IMR-90 (cell line): Measurements from ENCODE around the gene DYNLRB2. TPM values are rescaled to one million over a fixed set of nuclear protein-coding genes. Genes with fewer than 3 reads are reported as not detected.

Experiments used
- ATAC-seq: fragments of 200-7000 bp; cut with Tn5 transposase; 2 replicates; pipeline ENCODE4 v1.9.1; 2020; ENCODE audit warnings: low read depth, mild to moderate bottlenecking, moderate library complexity
- BruUV-seq: library from RNA; stranded (reverse); fragments of 400-500 nt; replicated peaks from 2 replicates; lab custom pipeline; 2021; lab: Mats Ljungman, UMichigan
- CTCF ChIA-PET: fragments of 300-600 bp; formaldehyde crosslinking; extraction: SDS; loops from one replicate; lab custom pipeline; 2021; ENCODE audit warnings: antibody characterized with exemption; lab: Yijun Ruan, JAX
- POLR2A ChIA-PET: fragments of 300-600 bp; sonication (Branson Sonifier 250); formaldehyde crosslinking; loops from one replicate; lab custom pipeline; 2022; ENCODE audit warnings: antibody characterized with exemption; ENCODE audit not compliant: unreplicated experiment; lab: Charles Lee
- DNase-seq: peaks from one replicate; pipeline ENCODE4 v3.0.0; 2013
- H2AFZ ChIP-seq: replicated peaks from 2 replicates; pipeline ENCODE3; 2013; ENCODE audit warnings: low read length, mild to moderate bottlenecking; ENCODE audit not compliant: poor library complexity
- H2AK5ac ChIP-seq: 2 replicates; pipeline ENCODE4 v1.6.1; 2013; ENCODE audit warnings: low read depth, low read length, inconsistent platforms
- H2AK9ac ChIP-seq: replicated peaks from 2 replicates; pipeline ENCODE3; 2013; ENCODE audit warnings: mild to moderate bottlenecking, low read depth, low read length, moderate library complexity; ENCODE audit not compliant: poor library complexity
- H2BK120ac ChIP-seq: 2 replicates; pipeline ENCODE4 v1.6.1; 2013; ENCODE audit warnings: low read depth, low read length, inconsistent platforms
- H2BK15ac ChIP-seq: 3 replicates; pipeline ENCODE4 v1.6.1; 2013; ENCODE audit warnings: low read depth, low read length, inconsistent platforms
- H2BK20ac ChIP-seq: 2 replicates; pipeline ENCODE4 v1.6.1; 2013; ENCODE audit warnings: low read depth, mild to moderate bottlenecking, inconsistent platforms, low read length, moderate library complexity
- H2BK5ac ChIP-seq: 2 replicates; pipeline ENCODE4 v1.6.1; 2013; ENCODE audit warnings: mild to moderate bottlenecking, low read depth, low read length, inconsistent platforms; ENCODE audit not compliant: poor library complexity, severe bottlenecking
- H3K14ac ChIP-seq: replicated peaks from 2 replicates; pipeline ENCODE4 v1.6.1; 2013; ENCODE audit warnings: low read depth, low read length, inconsistent platforms
- H3K18ac ChIP-seq: 2 replicates; pipeline ENCODE4 v1.6.1; 2013; ENCODE audit warnings: low read depth, low read length, control low read depth
- H3K23ac ChIP-seq: 2 replicates; pipeline ENCODE4 v1.6.1; 2013; ENCODE audit warnings: low read depth, low read length, inconsistent platforms
- H3K27ac ChIP-seq: 2 replicates; pipeline ENCODE4 v1.5.1; 2013; ENCODE audit warnings: mild to moderate bottlenecking, control low read depth, low read length; ENCODE audit not compliant: insufficient read depth
- H3K27me3 ChIP-seq: 2 replicates; pipeline ENCODE4 v1.6.1; 2013; ENCODE audit warnings: low read length; ENCODE audit not compliant: control insufficient read depth, insufficient read depth
- H3K36me3 ChIP-seq: 2 replicates; pipeline ENCODE4 v1.6.1; 2013; ENCODE audit warnings: low read length, mixed read lengths; ENCODE audit not compliant: control insufficient read depth, insufficient read depth
- H3K4ac ChIP-seq: 2 replicates; pipeline ENCODE4 v1.6.1; 2013; ENCODE audit warnings: low read depth, low read length, inconsistent platforms
- H3K4me1 ChIP-seq: 2 replicates; pipeline ENCODE4 v1.6.1; 2013; ENCODE audit warnings: low read length, mixed read lengths; ENCODE audit not compliant: control insufficient read depth, insufficient read depth
- H3K4me2 ChIP-seq: 2 replicates; pipeline ENCODE4 v1.6.1; 2013; ENCODE audit warnings: low read depth, mild to moderate bottlenecking, control low read depth, low read length, moderate library complexity
- H3K4me3 ChIP-seq: 2 replicates; pipeline ENCODE4 v1.5.1; 2013; ENCODE audit warnings: low read depth, mild to moderate bottlenecking, control low read depth, low read length, moderate library complexity; ENCODE audit not compliant: insufficient read depth
- H3K56ac ChIP-seq: 2 replicates; pipeline ENCODE4 v1.6.1; 2013; ENCODE audit warnings: low read length, inconsistent platforms; ENCODE audit not compliant: insufficient read depth; ENCODE audit errors: extremely low read depth
- H3K79me1 ChIP-seq, 2 experiments: 2 replicates each; pipeline ENCODE4 v1.6.1; 2013; ENCODE audit warnings: low read length in 2 of 2, inconsistent platforms in 1 of 2, low read depth in 1 of 2
- H3K9ac ChIP-seq: 2 replicates; pipeline ENCODE4 v1.6.1; 2013; ENCODE audit warnings: low read depth, low read length, control low read depth
- H3K9me1 ChIP-seq: 2 replicates; pipeline ENCODE4 v1.6.1; 2013; ENCODE audit warnings: low read length, inconsistent platforms; ENCODE audit not compliant: insufficient read depth
- H3K9me3 ChIP-seq: 2 replicates; pipeline ENCODE4 v1.6.1; 2013; ENCODE audit warnings: low read length; ENCODE audit not compliant: control insufficient read depth, insufficient read depth
- H4K20me1 ChIP-seq: 2 replicates; pipeline ENCODE4 v1.6.1; 2013; ENCODE audit warnings: low read length, inconsistent platforms; ENCODE audit not compliant: insufficient read depth
- H4K5ac ChIP-seq: 2 replicates; pipeline ENCODE4 v1.6.1; 2013; ENCODE audit warnings: mild to moderate bottlenecking, low read depth, low read length, control low read depth
- H4K8ac ChIP-seq, 2 experiments: 2 replicates each; pipeline ENCODE4 v1.6.1; 2013; ENCODE audit warnings: low read depth in 2 of 2, low read length in 2 of 2, control low read depth in 1 of 2, inconsistent platforms in 1 of 2
- H4K91ac ChIP-seq: 2 replicates; pipeline ENCODE4 v1.6.1; 2013; ENCODE audit warnings: low read depth, low read length, inconsistent platforms; ENCODE audit not compliant: insufficient read depth
- BHLHE40 ChIP-seq: fragments of 150-350 bp; IDR thresholded peaks from 2 replicates; pipeline ENCODE4 v1.6.1; 2016; ENCODE audit warnings: mild to moderate bottlenecking, low read depth, low read length
- CEBPB ChIP-seq: IDR thresholded peaks from 2 replicates; pipeline ENCODE4 v1.6.1; 2012; ENCODE audit warnings: low read depth, low read length, improper control_type of control experiment
- CHD1 ChIP-seq: IDR thresholded peaks from 2 replicates; pipeline ENCODE4 v1.6.1; 2012; ENCODE audit warnings: low read depth, low read length, improper control_type of control experiment
- CTCF ChIP-seq: conservative IDR thresholded peaks from 2 replicates; pipeline ENCODE4 v1.5.1; 2012; ENCODE audit warnings: mild to moderate bottlenecking, low read depth, low read length, improper control_type of control experiment
- ELK1 ChIP-seq: fragments of 150-350 bp; IDR thresholded peaks from 2 replicates; pipeline ENCODE4 v1.6.1; 2016; ENCODE audit warnings: low read depth, mild to moderate bottlenecking, low read length, moderate library complexity, borderline replicate concordance
- FOS ChIP-seq: fragments of 150-350 bp; IDR thresholded peaks from 2 replicates; pipeline ENCODE4 v1.6.1; 2016; ENCODE audit warnings: low read depth, low read length
- MAFK ChIP-seq: IDR thresholded peaks from 2 replicates; pipeline ENCODE4 v1.6.1; 2012; ENCODE audit warnings: low read depth, low read length, improper control_type of control experiment
- MAZ ChIP-seq: IDR thresholded peaks from 2 replicates; pipeline ENCODE4 v1.6.1; 2012; ENCODE audit warnings: low read depth, mild to moderate bottlenecking, low read length, improper control_type of control experiment, moderate library complexity, borderline replicate concordance
- MXI1 ChIP-seq: IDR thresholded peaks from 2 replicates; pipeline ENCODE4 v1.6.1; 2012; ENCODE audit warnings: low read depth, mild to moderate bottlenecking, low read length, moderate library complexity, borderline replicate concordance
- NFE2L2 ChIP-seq: fragments of 150-350 bp; IDR thresholded peaks from 2 replicates; pipeline ENCODE4 v1.6.1; 2016; ENCODE audit warnings: low read depth, mild to moderate bottlenecking, low read length
- POLR2A ChIP-seq: IDR thresholded peaks from 2 replicates; pipeline ENCODE4 v1.6.1; 2012; ENCODE audit warnings: mild to moderate bottlenecking, low read depth, low read length
- RAD21 ChIP-seq: IDR thresholded peaks from 2 replicates; pipeline ENCODE4 v1.6.1; 2012; ENCODE audit warnings: low read length, improper control_type of control experiment
- RCOR1 ChIP-seq: IDR thresholded peaks from 2 replicates; pipeline ENCODE4 v1.6.1; 2012; ENCODE audit warnings: mild to moderate bottlenecking, low read length, improper control_type of control experiment; ENCODE audit not compliant: insufficient replicate concordance
- RFX5 ChIP-seq: IDR thresholded peaks from 2 replicates; pipeline ENCODE4 v1.8.0; 2012; ENCODE audit warnings: low read depth, mild to moderate bottlenecking, low read length, moderate library complexity
- SMC3 ChIP-seq: fragments of 150-350 bp; IDR thresholded peaks from 2 replicates; pipeline ENCODE4 v1.6.1; 2016; ENCODE audit warnings: low read depth, mild to moderate bottlenecking, antibody characterized with exemption, low read length, moderate library complexity
- USF2 ChIP-seq: fragments of 150-350 bp; IDR thresholded peaks from 2 replicates; pipeline ENCODE4 v1.6.1; 2017; ENCODE audit warnings: mild to moderate bottlenecking, antibody characterized with exemption, low read length, low read depth
- WGBS, 2 experiments: methylation state at CpG; one replicate each; pipeline versions ENCODE4 v1.1.5 to v1.1.7; 2013; ENCODE audit warnings: missing lambda C conversion rate in 2 of 2; ENCODE audit not compliant: insufficient read length in 1 of 2; ENCODE audit errors: extremely low coverage in 2 of 2; 5-methylcytosine and 5-hydroxymethylcytosine counted together
- dilution Hi-C: fragments of 300-500 bp; cut with HindIII; formaldehyde crosslinking; loops from one replicate; pipeline ENCODE4 v1.14.3; 2018; ENCODE audit warnings: low sequenced_read_pairs; ENCODE audit not compliant: unreplicated experiment
- in situ Hi-C: fragments of 300-500 bp; cut with MboI; formaldehyde crosslinking; loops from 3 replicates; pipeline ENCODE4 v1.14.3; 2019; ENCODE audit warnings: low sequenced_read_pairs, inconsistent platforms, mixed read lengths
- intact Hi-C: fragments of 100-400 bp; cut with micrococcal nuclease; formaldehyde crosslinking; loops from 2 replicates; pipeline ENCODE4 v1.10.0; 2022
- polyA plus RNA-seq, 3 experiments: library from polyadenylated mRNA; depleted of rRNA; stranded (reverse); fragments of >200 nt; gene quantifications; 2 replicates each; pipeline ENCODE4 v1.2.3, GENCODE V29; 2012; ENCODE audit warnings: low replicate concordance in 1 of 3
- total RNA-seq: library from RNA; depleted of rRNA; stranded (reverse); fragments of >200 nt; gene quantifications from 2 replicates; pipeline ENCODE4 v1.2.3, GENCODE V29; 2012

DYNLRB2 gene
- total and polyA plus RNA-seq, 2 of the 4 experiments (the other 2 are of a cell fraction), result not detected

GRCh38 chr16:80503107-80503506 lies 37.7 kb upstream of the DYNLRB2 start:
- Histone ChIP-seq H3K4me3 (no peak overlapping the region), H4K5ac (no peak overlapping the region), H3K23ac (no peak overlapping the region), H2AK9ac (no peak overlapping the region), H2BK120ac (no peak overlapping the region), H2BK15ac (no peak overlapping the region), H2AK5ac (no peak overlapping the region), H3K4me2 (no peak overlapping the region), H3K27ac (no peak overlapping the region), H3K27me3 (no peaks in the 10 kb centered on the region), H2BK5ac (no peak overlapping the region), H3K9me3 (no peaks in the 10 kb centered on the region), H2BK20ac (no peak overlapping the region), H3K79me1 (no peaks in the 10 kb centered on the region), H4K91ac (no peak overlapping the region), H3K56ac (no peak overlapping the region), H4K20me1 (no peaks in the 10 kb centered on the region), H2AFZ (no peak overlapping the region), H3K9ac (no peak overlapping the region), H3K36me3 (no peaks in the 10 kb centered on the region), H3K14ac (no peak overlapping the region), H3K4ac (no peak overlapping the region), H3K18ac (no peak overlapping the region), H3K4me1 (no peaks in the 10 kb centered on the region), H3K9me1 (no peaks in the 10 kb centered on the region), H4K8ac (no peak overlapping the region)
- TF ChIP-seq CTCF (no peak), BHLHE40 (no peak), RFX5 (no peak), MXI1 (no peak), SMC3 (no peak), ELK1 (no peak), NFE2L2 (no peak), CHD1 (no peak), USF2 (no peak), CEBPB (no peak), FOS (no peak), RAD21 (no peak), RCOR1 (no peak), MAFK (no peak), MAZ (no peak), POLR2A (no peak)
- POLR2A ChIA-PET, result no interaction called here
- no peak for DNase-seq
- BruUV-seq, result no TSS peak
- dilution Hi-C loops, result no loop called here
- intact Hi-C loops, result no loop called here
- CTCF ChIA-PET, result interaction anchor here (1.0 kb wide), 1 partner anchor 23 kb away, joined by 3 read pairs; no protein-coding TSS in a partner anchor
- in situ Hi-C loops, result no loop called here
- ATAC-seq, result no peak
- WGBS, 2 experiments, result no CpG with 5 or more reads among the region's 2 CpGs
